Right lobe of liver (tissue), 4 donors: ENCODE measurements around the gene DIS3L2.

Experiments used
- CTCF ChIP-seq, 4 donors: fragments of 200-600 bp in 3 of 4; fragments of 450-650 bp in 1 of 4; IDR thresholded peaks; one replicate each; pipeline versions ENCODE4 v1.5.1 to v1.8.0; 2016 to 2022; ENCODE audit warnings: antibody characterized with exemption in 4 of 4, mild to moderate bottlenecking in 2 of 4
- POLR2A ChIP-seq: fragments of 450-650 bp; IDR thresholded peaks from one replicate; pipeline ENCODE4 v1.6.1; 2017; ENCODE audit warnings: antibody characterized with exemption, mild to moderate bottlenecking
- donor health status: DM: no; HTN: no; CAD: no.
- donor health status: DM: no; HTN: no; CAD: no.
- donor health status: DM: no; HTN: yes; CAD: no.

GRCh38 chr2:232293191-232293590 lies 331.7 kb downstream of the DIS3L2 start:
- no peak for TF ChIP-seq CTCF (IDR thresholded peaks at IDR 0.05)
- no peak for TF ChIP-seq POLR2A
